A549 treated with DMSO at 1 μM for 4 hours (cell line): ENCODE data around the gene CLEC2A. TPM values are rescaled to one million over a fixed set of nuclear protein-coding genes. Genes with fewer than 3 reads are reported as not detected.

ENCODE experiments used
- total RNA-seq: library from RNA; stranded (reverse); fragments of 200-300 nt; extraction: Qiagen RNA extraction; gene quantifications from 5 replicates; pipeline ENCODE4 v1.2.3, GENCODE V29; 2022; ENCODE audit warnings: low read depth

Gene CLEC2A, protein sequence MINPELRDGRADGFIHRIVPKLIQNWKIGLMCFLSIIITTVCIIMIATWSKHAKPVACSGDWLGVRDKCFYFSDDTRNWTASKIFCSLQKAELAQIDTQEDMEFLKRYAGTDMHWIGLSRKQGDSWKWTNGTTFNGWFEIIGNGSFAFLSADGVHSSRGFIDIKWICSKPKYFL
- not detected in 5 replicates for total RNA-seq

DNA sequence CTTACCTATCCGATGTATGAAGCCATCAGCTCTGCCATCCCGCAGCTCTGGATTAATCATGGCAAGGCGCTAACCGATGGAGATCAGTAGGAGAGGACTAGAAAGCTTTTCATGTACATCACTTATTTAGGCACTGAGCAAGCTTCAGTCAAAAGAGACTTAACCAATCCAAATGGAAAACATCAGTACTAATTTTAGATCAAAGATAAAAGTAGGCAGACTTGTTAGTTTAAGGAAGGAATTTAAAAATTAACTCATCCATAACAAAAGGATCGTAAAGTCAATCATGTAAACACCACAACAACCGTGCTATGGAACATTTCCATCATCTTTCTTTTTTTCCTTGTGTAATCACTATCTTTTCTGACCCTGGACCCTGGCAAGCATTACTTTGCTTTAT is at the start of gene CLEC2A:
Gene CLEC2A (minus strand): TSS at position 101 of the 400 bp plus-strand sequence. CDS start 41 bp downstream, at position 60.

DNA sequence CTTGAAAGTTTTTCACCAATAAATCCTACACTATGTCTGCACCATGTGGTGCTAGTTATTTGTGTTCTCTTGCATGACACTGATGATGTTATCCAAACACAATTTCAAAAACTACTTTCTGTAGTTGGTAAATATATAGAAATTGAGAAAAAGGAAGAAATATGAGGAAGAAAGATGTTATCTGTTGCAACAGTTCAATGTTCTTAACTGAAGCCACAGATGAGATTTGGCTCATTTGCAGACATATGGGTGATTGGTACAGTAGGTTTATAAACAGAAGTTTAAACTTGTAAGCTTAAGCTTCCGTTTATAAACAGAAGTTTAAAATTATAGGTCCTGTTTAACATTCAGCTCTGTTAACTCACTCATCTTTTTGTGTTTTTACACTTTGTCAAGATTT is 39.0 kb upstream of the CLEC2A start, which contains the start of gene CLEC12A:
Gene CLEC12A (plus strand): TSS at position 229 of the 400 bp plus-strand sequence. CDS start 188 bp downstream, outside the sequence.

DNA sequence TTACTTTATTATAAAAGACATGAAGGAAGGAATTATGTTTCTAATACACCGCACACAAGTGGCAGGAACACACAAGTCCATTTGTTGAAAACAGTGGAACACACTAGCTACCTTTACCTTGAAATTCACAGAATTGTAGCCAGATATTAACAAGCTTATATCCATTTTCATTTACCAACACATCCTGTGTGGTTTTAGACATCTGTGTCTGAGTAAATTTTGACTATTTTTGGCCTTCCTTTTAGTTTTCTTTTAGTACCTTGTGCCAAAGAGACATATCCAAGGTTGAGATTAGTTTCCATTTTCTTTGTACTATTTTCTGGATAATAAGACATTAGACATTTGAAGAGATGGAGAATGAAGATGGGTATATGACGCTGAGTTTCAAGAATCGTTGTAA is 50.9 kb downstream of the CLEC2A start, which contains the start of gene KLRF2:
Gene KLRF2 (plus strand): TSS at position 244 of the 400 bp plus-strand sequence. CDS start 107 bp downstream, at position 351.

DNA sequence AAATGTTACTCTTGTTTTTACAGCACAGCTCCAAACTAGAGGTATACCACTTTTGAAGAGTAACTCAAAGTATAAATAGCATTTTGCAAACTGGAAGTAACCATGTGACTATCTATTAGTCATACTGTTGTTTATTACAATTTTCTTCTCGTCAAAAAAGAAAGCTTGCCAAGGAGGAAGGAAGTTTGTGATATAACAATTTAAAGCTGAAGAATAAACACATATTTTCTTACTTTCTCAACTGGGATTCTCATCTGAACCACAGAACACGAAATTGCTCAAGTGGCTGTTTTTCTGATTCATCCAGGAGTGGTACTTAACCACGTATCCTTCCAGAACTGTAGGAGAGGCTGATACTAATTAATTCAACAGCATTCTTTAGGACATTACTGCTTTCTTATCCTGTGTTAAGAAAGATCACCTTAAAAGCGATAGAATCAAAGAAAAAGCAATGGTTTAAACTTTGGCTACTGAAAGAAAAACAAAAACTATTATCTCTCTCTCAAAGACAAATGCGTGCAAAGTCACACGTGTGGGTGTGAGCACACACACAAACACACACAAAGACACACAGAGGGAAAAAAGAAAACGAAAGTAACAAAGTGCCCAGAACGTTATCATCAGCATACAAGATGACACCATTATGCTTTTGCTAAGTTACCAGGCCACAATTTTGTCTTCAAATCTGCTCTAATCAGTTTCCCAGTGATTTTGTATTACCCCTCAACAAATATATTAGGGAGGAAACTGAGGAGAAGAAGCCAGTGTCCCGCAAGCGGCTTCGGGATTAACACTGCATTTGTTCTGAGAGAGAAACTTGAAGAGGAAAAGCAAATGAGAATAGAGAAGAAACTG is 62.6 kb downstream of the CLEC2A start, which contains the start of gene CLEC2B:
Gene CLEC2B (minus strand): TSS at position 48 of the 855 bp plus-strand sequence.

Other genes with a start within 250 kb of the CLEC2A start
- not detected in 5 replicates for gene CLECL1, start 199.3 kb downstream of the CLEC2A start, total RNA-seq
- 0.26 TPM in 1 of 5 replicates, not detected in the others for gene CD69, start 171.5 kb downstream of the CLEC2A start, total RNA-seq
- gene KLRF1, start 104.9 kb downstream of the CLEC2A start, total RNA-seq, result not detected in 5 replicates
- gene CLEC2B, start 63.0 kb downstream of the CLEC2A start, total RNA-seq, result 1.6 to 2.5 TPM (median 1.9 TPM) in 5 replicates
- not detected in 5 replicates for gene KLRF2, start 50.9 kb downstream of the CLEC2A start, total RNA-seq
- not detected in 5 replicates for gene CLEC12A, start 39.0 kb upstream of the CLEC2A start, total RNA-seq
- not detected in 5 replicates for gene CLEC1B, start 66.8 kb upstream of the CLEC2A start, total RNA-seq
- gene CLEC12B, start 78.3 kb upstream of the CLEC2A start, total RNA-seq, result not detected in 5 replicates
- not detected in 5 replicates for gene CLEC9A, start 98.3 kb upstream of the CLEC2A start, total RNA-seq
- gene CLEC1A, start 166.6 kb upstream of the CLEC2A start, total RNA-seq, result not detected in 5 replicates
- not detected in 5 replicates for gene CLEC7A, start 197.8 kb upstream of the CLEC2A start, total RNA-seq
- 0.89 to 2.3 TPM (median 1.6 TPM) in 5 replicates for gene OLR1, start 239.8 kb upstream of the CLEC2A start, total RNA-seq
- 0.12 to 0.36 TPM (median 0.16 TPM) in 5 replicates for gene TMEM52B, start 246.7 kb upstream of the CLEC2A start, total RNA-seq